ENCODE results near the gene B3GAT2.

DNA sequence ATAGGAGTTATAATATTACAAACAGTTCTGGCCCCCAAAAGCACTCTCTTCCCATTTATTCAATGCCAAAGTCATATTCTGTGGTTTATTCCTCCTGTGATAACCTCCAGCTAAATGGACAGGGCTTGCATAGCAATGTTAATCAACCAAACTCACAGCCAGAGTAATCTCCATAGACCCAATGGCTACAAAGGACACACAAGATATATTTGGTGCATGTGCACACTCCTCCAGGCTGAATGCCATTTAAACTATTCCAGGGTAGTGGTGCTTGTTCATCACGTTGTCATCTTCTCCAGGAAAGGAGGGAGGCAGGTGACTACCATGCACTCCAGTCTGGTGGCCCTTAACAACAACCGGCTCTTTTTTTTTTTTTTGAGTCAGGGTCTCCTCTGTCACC is 56.8 kb downstream of the B3GAT2 start:
- TF ChIP-seq CTCF (IDR thresholded peaks at IDR 0.05; ENCODE audit: low read depth, low read length) (no peak), EZH2phosphoT487 (IDR thresholded peaks at IDR 0.05; ENCODE audit: low read depth) (no peak)
